HG02870 (cell line): ENCODE measurements around the gene ZNF618.

Experiments
- ATAC-seq: cut with Tn5 transposase; IDR thresholded peaks from one replicate; pipeline ENCODE4 v1.9.1; 2021; ENCODE audit warnings: mild to moderate bottlenecking, moderate library complexity; ENCODE audit not compliant: unreplicated experiment

ZNF618 gene

GRCh38 chr9:113998525-113999255, 122.6 kb downstream of the ZNF618 start:
- no peak for ATAC-seq

DNA sequence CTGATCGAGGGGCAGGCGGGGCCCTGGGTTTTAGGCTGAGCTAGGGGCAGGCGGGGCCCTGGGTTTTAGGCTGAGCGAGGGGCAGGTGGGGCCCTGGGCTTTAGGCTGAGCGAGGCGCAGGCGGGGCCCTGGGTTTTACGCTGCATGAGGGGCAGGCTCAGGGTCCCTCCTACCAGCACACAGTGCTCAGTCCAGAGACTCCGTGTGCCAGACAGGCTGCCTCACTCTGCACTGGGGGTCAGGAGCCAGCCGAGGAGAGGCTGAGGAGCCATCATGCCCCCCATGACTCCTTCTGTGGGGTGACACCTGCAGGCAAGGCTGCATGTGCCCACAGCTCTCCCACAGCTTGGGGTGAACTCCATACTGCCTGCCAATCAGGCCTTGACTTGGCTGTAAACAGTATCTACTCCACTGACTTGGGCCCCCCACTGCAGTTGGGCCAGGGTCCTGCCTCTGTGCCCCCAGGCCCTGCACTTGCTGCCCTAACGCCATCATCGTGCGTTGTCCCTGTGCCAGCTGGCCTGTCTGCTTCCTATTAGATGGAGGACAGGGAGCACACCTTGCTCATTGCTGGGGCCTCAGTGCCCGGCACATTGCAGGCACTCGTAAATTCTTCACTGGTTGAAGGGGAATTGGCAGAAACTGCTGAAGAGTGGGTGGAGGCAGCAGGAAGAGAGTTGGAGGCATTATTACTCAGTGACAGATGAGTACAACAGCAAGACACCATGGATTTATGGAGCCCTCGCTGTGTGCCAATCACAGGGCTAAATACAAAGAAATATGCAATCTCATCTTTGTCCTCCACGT, 123.3 kb downstream of the ZNF618 start:
- ATAC-seq: no peak

GRCh38 chr9:114000063-114000454, 124.0 kb downstream of the ZNF618 start:
- ATAC-seq: no peak

- ATAC-seq: no peak
Measured at GRCh38 chr9:114000671-114001409, 124.7 kb downstream of the ZNF618 start.

GRCh38 chr9:114001410-114001685, 125.2 kb downstream of the ZNF618 start:
- ATAC-seq: no peak

GRCh38 chr9:114001794-114002261, 125.7 kb downstream of the ZNF618 start:
- ATAC-seq: no peak

DNA sequence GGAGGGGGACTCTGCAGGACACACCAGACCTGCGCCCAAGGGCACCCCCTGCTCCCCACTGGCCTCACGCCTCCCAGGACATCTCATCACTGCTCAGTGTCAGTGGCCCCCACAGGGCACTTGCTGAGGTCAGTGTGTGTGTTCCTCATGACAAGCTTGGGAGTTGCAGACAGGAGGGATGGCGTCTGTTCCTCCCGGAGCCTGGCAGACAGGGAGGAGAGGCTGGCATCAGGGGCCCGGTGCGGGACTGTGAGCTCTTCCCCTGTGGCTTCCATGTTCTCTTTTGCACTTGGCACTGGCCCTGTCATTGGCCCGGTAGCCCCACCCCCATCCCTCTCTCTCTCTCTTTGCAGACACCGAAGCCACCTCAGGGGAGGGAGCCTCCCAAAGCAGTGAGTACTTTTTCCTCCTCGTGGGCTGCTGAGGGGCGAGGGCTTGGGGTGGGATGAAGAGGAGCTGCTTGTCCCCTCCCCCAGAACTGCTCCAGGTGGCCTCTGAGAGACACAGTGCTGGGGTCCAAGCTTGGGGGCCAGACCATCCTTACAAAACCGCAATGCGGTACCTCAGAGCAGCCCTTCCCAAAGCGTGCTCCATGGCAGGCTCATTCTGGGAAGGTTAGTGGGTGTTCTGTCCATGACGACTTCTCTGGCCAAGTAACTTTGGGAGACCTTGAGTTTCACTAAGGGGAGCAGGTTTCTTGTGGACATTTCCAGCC, 126.3 kb downstream of the ZNF618 start:
- ATAC-seq: no peak

GRCh38 chr9:114002986-114003350, 126.9 kb downstream of the ZNF618 start:
- ATAC-seq: no peak

GRCh38 chr9:114003351-114003750, 127.2 kb downstream of the ZNF618 start:
- ATAC-seq: no peak

GRCh38 chr9:114003758-114004157, 127.6 kb downstream of the ZNF618 start:
- no peak for ATAC-seq

DNA sequence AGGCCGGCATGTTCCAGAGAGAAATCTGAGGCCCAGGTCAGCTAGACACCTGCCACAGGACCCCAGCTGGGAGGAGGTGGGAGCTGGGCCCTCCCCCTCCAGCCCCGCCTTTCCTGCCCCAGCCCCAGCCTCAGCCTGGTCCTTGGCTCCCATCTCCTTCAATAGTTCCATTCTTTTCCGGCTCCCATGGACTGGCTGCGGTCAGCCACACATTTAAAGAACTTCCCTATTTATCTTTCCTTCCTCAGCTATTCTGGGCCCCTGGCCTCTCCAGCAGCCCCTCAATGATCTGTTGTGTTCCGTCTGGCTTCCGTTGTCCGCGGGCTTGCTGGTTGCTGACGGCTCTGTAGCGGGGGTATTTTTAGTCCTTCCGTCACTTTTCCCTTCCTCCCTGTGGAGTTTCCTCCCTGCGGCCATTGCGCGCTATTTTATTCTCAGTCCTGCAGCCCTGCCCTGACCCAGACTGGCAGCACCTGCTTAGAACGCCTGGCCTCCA, 128.2 kb downstream of the ZNF618 start:
- no peak for ATAC-seq

DNA sequence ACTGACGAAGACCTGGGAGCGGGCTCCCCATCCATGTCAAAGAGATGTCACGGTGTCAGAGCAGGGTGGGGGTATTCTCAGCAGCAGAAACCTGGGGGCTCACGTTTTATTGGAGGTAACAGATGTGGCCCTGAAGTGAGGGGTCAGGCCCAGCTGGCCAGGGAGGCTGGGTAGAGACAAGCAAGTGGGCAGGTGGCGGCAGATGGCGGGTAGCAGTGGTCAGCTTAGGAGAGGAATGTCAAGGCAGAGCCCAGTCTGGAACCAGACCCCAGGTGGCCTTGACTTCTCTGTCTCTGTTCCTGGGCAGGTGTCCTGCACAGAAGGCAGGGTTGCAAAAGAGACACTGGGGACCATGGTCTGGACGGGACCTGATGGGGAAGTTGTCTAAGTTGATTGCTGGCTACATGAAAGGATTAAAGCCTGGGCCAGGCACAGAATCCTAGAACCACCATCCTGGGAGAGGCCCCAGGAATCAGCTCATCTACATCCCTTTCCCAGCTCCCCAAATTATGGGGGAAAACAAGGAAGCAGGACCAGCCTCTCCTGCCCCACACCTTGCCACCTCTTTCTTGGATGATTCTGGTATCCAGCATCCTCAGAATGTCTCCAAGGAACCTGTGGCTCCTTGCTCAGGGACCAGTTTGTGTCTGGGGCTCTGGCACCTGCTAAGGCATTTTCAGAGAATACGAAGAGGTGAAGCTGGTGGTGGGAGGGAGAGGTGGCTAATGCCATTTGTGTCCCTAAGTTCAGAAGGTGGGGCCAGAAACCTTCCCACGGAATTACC, 129.5 kb downstream of the ZNF618 start:
- ATAC-seq: no peak

GRCh38 chr9:114006155-114006550, 130.0 kb downstream of the ZNF618 start:
- no peak for ATAC-seq

GRCh38 chr9:114006931-114007691, 131.0 kb downstream of the ZNF618 start:
- ATAC-seq: no peak

DNA sequence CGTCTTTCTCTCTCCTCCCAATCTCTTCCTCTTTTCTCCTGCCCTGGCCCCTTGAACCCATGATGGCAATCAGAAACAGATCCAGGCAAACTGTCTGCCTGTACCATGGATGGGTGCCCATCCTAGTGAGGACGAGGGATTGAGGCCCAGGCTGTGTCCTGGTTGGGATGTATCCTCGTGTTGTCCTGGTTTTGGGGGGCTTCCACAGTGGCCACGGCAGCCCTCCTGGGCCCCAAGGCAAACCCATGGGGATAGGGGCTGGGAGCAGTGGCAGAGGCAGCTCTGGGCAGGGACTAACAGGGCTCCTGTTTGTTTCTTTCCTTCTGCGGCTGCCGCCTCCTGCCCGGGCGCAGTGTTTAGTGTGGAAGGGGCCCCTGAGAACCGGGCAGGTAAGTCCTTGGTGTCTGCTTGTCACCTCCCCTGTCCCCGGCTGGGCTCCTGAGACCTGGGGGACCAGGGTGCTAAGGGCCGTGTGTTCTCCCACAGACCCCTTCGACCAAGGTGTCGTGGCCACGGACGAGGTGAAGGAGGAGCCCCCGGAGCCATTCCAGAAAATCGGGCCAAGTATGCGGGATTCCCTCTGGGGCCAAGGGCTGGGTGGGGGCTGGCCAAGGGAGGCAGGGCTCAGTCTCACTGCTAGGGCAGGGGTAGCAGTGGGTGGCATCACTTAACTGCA, 132.0 kb downstream of the ZNF618 start:
- no peak for ATAC-seq

GRCh38 chr9:114008667-114009410, 132.7 kb downstream of the ZNF618 start:
- no peak for ATAC-seq

DNA sequence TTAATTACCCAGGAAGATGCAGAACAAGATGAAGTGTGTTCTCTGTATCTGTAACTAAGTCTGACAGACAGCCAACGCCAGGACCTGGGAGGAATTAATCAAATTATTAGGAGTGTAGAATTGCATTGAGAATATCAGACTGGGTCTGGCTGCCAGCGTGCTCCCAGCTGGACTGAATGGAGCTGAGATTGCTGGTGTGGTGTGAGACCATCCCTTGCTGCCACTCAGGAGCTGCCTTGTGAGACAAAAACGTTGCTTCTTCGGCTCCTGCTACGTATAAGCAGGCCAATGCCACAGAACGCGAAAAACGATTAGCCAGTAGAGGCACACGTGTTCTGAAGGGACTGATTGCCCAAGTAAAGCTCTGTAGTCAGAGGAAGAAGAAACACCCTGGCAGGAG, 135.2 kb downstream of the ZNF618 start:
- no peak for ATAC-seq

GRCh38 chr9:114012126-114012525, 136.0 kb downstream of the ZNF618 start:
- ATAC-seq: no peak
